ENCODE results near the gene PLA2G4A. TPM values are rescaled to one million over a fixed set of nuclear protein-coding genes. Genes with fewer than 3 reads are reported as not detected.
A peak's percentile ranks its signal among the peaks of the same experiment; 100 is the strongest.

The PLA2G4A gene
- total RNA-seq, 1 donor: 12.3 TPM

DNA sequence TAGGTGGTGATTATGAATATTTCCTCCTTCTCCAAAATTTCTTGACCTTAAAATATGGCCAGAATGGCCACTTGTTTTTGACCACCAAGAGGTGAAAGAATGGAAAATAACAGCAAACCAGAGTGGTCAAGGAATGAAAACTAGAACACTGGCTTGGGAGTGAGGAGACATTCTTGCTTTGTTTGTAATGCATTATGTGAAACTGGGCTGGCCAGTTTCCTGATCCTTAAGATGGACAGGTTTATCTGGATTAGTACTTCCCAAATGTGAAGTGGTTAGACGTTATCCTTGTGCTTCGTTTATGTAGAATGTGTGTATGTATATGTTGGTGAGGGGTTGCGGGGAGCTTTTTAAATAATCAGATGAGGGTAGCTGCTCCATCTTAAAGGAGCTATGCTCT lies 12.8 kb downstream of the PLA2G4A start:
- no peaks in the 10 kb centered on the region for H3K79me2 ChIP-seq (ENCODE audit: insufficient read depth, low read length)
- no peak overlapping the region for H3K4me2 ChIP-seq (ENCODE audit: insufficient read depth, low read length)
- H3K36me3 ChIP-seq (ENCODE audit: insufficient read depth, low read length): no peaks in the 10 kb centered on the region
- peak; percentile 22 for DNase-seq (ENCODE audit: insufficient read length, low spot score, missing footprints)
- no peak overlapping the region for H3K4me3 ChIP-seq (ENCODE audit: insufficient read depth, low read length)
- no peaks in the 10 kb centered on the region for H3K9me3 ChIP-seq (ENCODE audit: low read depth, low read length)
- no peaks in the 10 kb centered on the region for H3K27me3 ChIP-seq (ENCODE audit: insufficient read depth, low read length)
- H3K27ac ChIP-seq (ENCODE audit: low read depth, low read length): no peak overlapping the region
- H3K4me1 ChIP-seq (ENCODE audit: insufficient read depth, low read length): no peaks in the 10 kb centered on the region
- TF ChIP-seq CTCF (IDR thresholded peaks at IDR 0.05; ENCODE audit: extremely low read depth, low read depth, low read length): no peak
- no peak overlapping the region for H2AFZ ChIP-seq (ENCODE audit: low read length)
- no peaks in the 10 kb centered on the region for H4K20me1 ChIP-seq (ENCODE audit: insufficient read depth, low read length)

- Histone ChIP-seq H3K9me3 (ENCODE audit: low read depth, low read length) (no peaks in the 10 kb centered on the region), H3K36me3 (ENCODE audit: insufficient read depth, low read length) (no peaks in the 10 kb centered on the region), H3K4me3 (ENCODE audit: insufficient read depth, low read length) (no peak overlapping the region), H3K79me2 (ENCODE audit: insufficient read depth, low read length) (no peaks in the 10 kb centered on the region), H3K27ac (ENCODE audit: low read depth, low read length) (no peak overlapping the region), H3K4me2 (ENCODE audit: insufficient read depth, low read length) (no peak overlapping the region), H2AFZ (ENCODE audit: low read length) (no peak overlapping the region), H3K27me3 (ENCODE audit: insufficient read depth, low read length) (no peaks in the 10 kb centered on the region), H4K20me1 (ENCODE audit: insufficient read depth, low read length) (no peaks in the 10 kb centered on the region), H3K4me1 (ENCODE audit: insufficient read depth, low read length) (no peaks in the 10 kb centered on the region)
- no peak for DNase-seq (ENCODE audit: insufficient read length, low spot score, missing footprints)
- no peak for TF ChIP-seq CTCF (IDR thresholded peaks at IDR 0.05; ENCODE audit: extremely low read depth, low read depth, low read length)
Measured at GRCh38 chr1:186842547-186842946, 13.8 kb downstream of the PLA2G4A start.

GRCh38 chr1:186843226-186843625 lies 14.5 kb downstream of the PLA2G4A start:
- Histone ChIP-seq H3K4me1 (ENCODE audit: insufficient read depth, low read length) (no peaks in the 10 kb centered on the region), H3K79me2 (ENCODE audit: insufficient read depth, low read length) (no peaks in the 10 kb centered on the region)
- TF ChIP-seq CTCF (IDR thresholded peaks at IDR 0.05; ENCODE audit: extremely low read depth, low read depth, low read length): no peak

GRCh38 chr1:186843931-186844330 lies 15.2 kb downstream of the PLA2G4A start:
- Histone ChIP-seq H2AFZ (ENCODE audit: low read length) (no peak overlapping the region), H3K79me2 (ENCODE audit: insufficient read depth, low read length) (no peaks in the 10 kb centered on the region), H3K9me3 (ENCODE audit: low read depth, low read length) (no peaks in the 10 kb centered on the region), H4K20me1 (ENCODE audit: insufficient read depth, low read length) (no peaks in the 10 kb centered on the region), H3K4me2 (ENCODE audit: insufficient read depth, low read length) (no peak overlapping the region), H3K36me3 (ENCODE audit: insufficient read depth, low read length) (no peaks in the 10 kb centered on the region), H3K27ac (ENCODE audit: low read depth, low read length) (no peak overlapping the region), H3K4me3 (ENCODE audit: insufficient read depth, low read length) (no peak overlapping the region), H3K27me3 (ENCODE audit: insufficient read depth, low read length) (no peaks in the 10 kb centered on the region), H3K4me1 (ENCODE audit: insufficient read depth, low read length) (no peaks in the 10 kb centered on the region)
- TF ChIP-seq CTCF (IDR thresholded peaks at IDR 0.05; ENCODE audit: extremely low read depth, low read depth, low read length): no peak
- DNase-seq (ENCODE audit: insufficient read length, low spot score, missing footprints): no peak

More at GRCh38 chr1:186843226-186843625, 14.5 kb downstream of the PLA2G4A start:
- H3K4me2 ChIP-seq (ENCODE audit: insufficient read depth, low read length): no peak overlapping the region
- H3K36me3 ChIP-seq (ENCODE audit: insufficient read depth, low read length): no peaks in the 10 kb centered on the region
- H3K27me3 ChIP-seq (ENCODE audit: insufficient read depth, low read length): no peaks in the 10 kb centered on the region
- H2AFZ ChIP-seq (ENCODE audit: low read length): no peak overlapping the region
- no peak overlapping the region for H3K4me3 ChIP-seq (ENCODE audit: insufficient read depth, low read length)
- H3K9me3 ChIP-seq (ENCODE audit: low read depth, low read length): no peaks in the 10 kb centered on the region
- H3K27ac ChIP-seq (ENCODE audit: low read depth, low read length): no peak overlapping the region
- no peak for DNase-seq (ENCODE audit: insufficient read length, low spot score, missing footprints)
- no peaks in the 10 kb centered on the region for H4K20me1 ChIP-seq (ENCODE audit: insufficient read depth, low read length)

Data from osteoblast (primary cell).